DND-41 (cell line): Measurements from ENCODE around the gene SOX6.

Experiments
- ATAC-seq: fragments of 200-7000 bp; cut with Tn5 transposase; 3 replicates; pipeline ENCODE4 v1.9.1; 2021; ENCODE audit warnings: low read depth; ENCODE audit not compliant: insufficient read depth
- DNase-seq: peaks from one replicate; pipeline ENCODE4 v3.0.0-alpha.2; 2020
- H2AFZ ChIP-seq: 2 replicates; pipeline ENCODE4 v1.6.0; 2012; ENCODE audit warnings: low read depth, low read length
- H3K27ac ChIP-seq: 2 replicates; pipeline ENCODE4 v1.5.1; 2012; ENCODE audit warnings: low read length, inconsistent platforms
- H3K27me3 ChIP-seq: fragments of 200-600 bp; sonication (generic); 2 replicates; pipeline ENCODE4 v1.6.0; 2012; ENCODE audit warnings: low read length, mild to moderate bottlenecking, inconsistent platforms; ENCODE audit not compliant: insufficient read depth, poor library complexity
- H3K36me3 ChIP-seq: 2 replicates; pipeline ENCODE4 v1.5.1; 2012; ENCODE audit warnings: low read length, inconsistent platforms; ENCODE audit not compliant: insufficient read depth
- H3K4me1 ChIP-seq: 2 replicates; pipeline ENCODE4 v1.5.1; 2012; ENCODE audit warnings: mild to moderate bottlenecking, low read length; ENCODE audit not compliant: insufficient read depth
- H3K4me2 ChIP-seq: 2 replicates; pipeline ENCODE4 v1.6.0; 2012; ENCODE audit warnings: mild to moderate bottlenecking, moderate library complexity, low read length, inconsistent platforms; ENCODE audit not compliant: insufficient read depth
- H3K4me3 ChIP-seq, 2 experiments: fragments of 200-600 bp in 1 of 2; shearing (Covaris generic) in 1 of 2; 2 replicates each; pipeline ENCODE4 v1.5.1; 2012 to 2016; ENCODE audit warnings: inconsistent platforms in 2 of 2, low read length in 2 of 2, mild to moderate bottlenecking in 2 of 2, low read depth in 1 of 2, moderate library complexity in 1 of 2
- H3K79me2 ChIP-seq: 2 replicates; pipeline ENCODE4 v1.6.0; 2012; ENCODE audit warnings: low read length, inconsistent platforms; ENCODE audit not compliant: insufficient read depth
- H3K9ac ChIP-seq: 2 replicates; pipeline ENCODE4 v1.6.0; 2012; ENCODE audit warnings: low read depth, mild to moderate bottlenecking, inconsistent platforms, low read length, moderate library complexity
- H3K9me3 ChIP-seq: 2 replicates; pipeline ENCODE4 v1.5.1; 2012; ENCODE audit warnings: low read length, moderate library complexity, mild to moderate bottlenecking, inconsistent platforms; ENCODE audit not compliant: insufficient read depth, severe bottlenecking
- H4K20me1 ChIP-seq: 2 replicates; pipeline ENCODE4 v1.6.0; 2012; ENCODE audit warnings: low read length; ENCODE audit not compliant: insufficient read depth
- EZH2 ChIP-seq: IDR thresholded peaks from 3 replicates; pipeline ENCODE4 v1.6.1; 2012; ENCODE audit warnings: borderline replicate concordance, low read depth, mild to moderate bottlenecking, moderate library complexity, low read length, inconsistent platforms; ENCODE audit not compliant: severe bottlenecking
- TF ChIP-seq, protein P1 (sequence below): IDR thresholded peaks from 2 replicates; pipeline ENCODE4 v1.5.1; 2012; ENCODE audit warnings: borderline replicate concordance, low read length, moderate library complexity, mild to moderate bottlenecking; ENCODE audit not compliant: poor library complexity, severe bottlenecking; ENCODE audit errors: extremely low read depth

The SOX6 gene

DNA sequence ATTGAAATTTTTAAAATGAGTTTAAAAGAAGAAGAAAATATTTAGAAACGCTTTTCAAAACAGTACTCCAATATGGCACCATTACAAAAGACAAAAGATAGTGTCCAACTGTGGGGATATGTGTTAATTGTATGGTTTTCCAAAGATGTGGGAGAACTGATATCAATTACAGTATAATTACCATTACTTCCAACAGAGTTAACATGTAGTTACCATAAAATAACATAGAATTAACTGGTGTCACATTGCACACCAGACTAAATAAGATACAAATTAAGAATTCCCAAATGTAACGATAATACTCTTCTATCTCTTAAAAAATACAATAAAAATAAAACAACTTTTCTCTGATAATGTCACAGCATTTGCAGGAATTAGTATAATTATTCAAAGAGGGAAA, 329.5 kb downstream of the SOX6 start:
- TF ChIP-seq EZH2 = no peak
- TF ChIP-seq, protein P1, sequence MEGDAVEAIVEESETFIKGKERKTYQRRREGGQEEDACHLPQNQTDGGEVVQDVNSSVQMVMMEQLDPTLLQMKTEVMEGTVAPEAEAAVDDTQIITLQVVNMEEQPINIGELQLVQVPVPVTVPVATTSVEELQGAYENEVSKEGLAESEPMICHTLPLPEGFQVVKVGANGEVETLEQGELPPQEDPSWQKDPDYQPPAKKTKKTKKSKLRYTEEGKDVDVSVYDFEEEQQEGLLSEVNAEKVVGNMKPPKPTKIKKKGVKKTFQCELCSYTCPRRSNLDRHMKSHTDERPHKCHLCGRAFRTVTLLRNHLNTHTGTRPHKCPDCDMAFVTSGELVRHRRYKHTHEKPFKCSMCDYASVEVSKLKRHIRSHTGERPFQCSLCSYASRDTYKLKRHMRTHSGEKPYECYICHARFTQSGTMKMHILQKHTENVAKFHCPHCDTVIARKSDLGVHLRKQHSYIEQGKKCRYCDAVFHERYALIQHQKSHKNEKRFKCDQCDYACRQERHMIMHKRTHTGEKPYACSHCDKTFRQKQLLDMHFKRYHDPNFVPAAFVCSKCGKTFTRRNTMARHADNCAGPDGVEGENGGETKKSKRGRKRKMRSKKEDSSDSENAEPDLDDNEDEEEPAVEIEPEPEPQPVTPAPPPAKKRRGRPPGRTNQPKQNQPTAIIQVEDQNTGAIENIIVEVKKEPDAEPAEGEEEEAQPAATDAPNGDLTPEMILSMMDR = no peak
- Histone ChIP-seq H3K9ac (no peak overlapping the region), H3K79me2 (no peaks in the 10 kb centered on the region), H4K20me1 (no peaks in the 10 kb centered on the region), H3K9me3 (no peaks in the 10 kb centered on the region), H2AFZ (no peak overlapping the region), H3K36me3 (no peaks in the 10 kb centered on the region), H3K4me2 (no peak overlapping the region), H3K4me3 (no peak overlapping the region), H3K27ac (no peak overlapping the region), H3K4me1 (no peaks in the 10 kb centered on the region), H3K27me3 (peaks cover 11% of the 10 kb centered on the region)
- ATAC-seq (no peak), DNase-seq (no peak)

DNA sequence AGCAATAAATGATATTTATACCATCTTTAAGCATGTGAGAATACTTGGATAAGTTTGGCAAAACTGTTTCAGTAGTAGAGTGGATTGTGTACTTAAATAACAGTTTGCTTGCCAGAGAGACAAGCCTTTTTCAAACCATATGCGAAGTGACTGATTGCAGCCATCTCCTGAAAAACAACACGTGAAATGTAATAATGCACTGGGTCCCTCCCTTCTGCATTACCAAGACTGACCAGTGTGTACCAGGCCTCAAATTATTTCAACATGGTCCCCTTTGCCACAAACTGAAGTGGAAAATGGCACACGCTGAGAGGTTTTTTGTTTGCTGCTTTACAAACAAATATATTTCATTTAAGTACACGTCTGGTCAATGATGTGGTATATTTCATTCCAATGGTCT, 337.4 kb downstream of the SOX6 start:
- TF ChIP-seq, protein P1 = no peak
- TF ChIP-seq EZH2 = no peak
- H3K27ac ChIP-seq = no peak overlapping the region
- no peak overlapping the region for H3K4me2 ChIP-seq

DNA sequence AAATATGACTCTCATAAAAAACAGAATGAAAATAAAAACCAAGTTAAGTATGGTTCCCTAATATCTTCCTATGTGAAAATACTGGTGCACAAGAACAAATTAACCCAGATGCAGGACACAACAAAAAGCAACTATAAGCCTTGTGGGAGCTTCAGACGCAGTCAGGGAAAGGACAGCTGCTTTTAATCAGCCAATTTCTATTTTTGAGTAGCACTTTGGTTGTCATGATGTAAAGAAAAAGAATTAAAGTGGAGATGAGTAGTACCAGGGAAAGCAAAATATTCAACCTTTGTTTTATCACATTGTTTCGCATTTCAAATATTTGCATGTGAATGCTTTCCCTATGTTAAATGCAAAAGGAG, 339.9 kb downstream of the SOX6 start:
- Histone ChIP-seq H3K27me3 (peaks cover 11% of the 10 kb centered on the region), H2AFZ (no peak overlapping the region), H3K36me3 (no peaks in the 10 kb centered on the region), H3K4me2 (no peak overlapping the region), H3K9ac (no peak overlapping the region), H3K9me3 (no peaks in the 10 kb centered on the region), H3K79me2 (no peaks in the 10 kb centered on the region), H3K4me1 (no peaks in the 10 kb centered on the region), H4K20me1 (no peaks in the 10 kb centered on the region), H3K4me3 (no peak overlapping the region), H3K27ac (no peak overlapping the region)
- ATAC-seq (no peak), DNase-seq (no peak)
- TF ChIP-seq, protein P1 = no peak
- TF ChIP-seq EZH2 = no peak

More for the DNA sequence above, 337.4 kb downstream of the SOX6 start:
- Histone ChIP-seq H3K27me3 (peaks cover 3% of the 10 kb centered on the region), H3K4me3 (no peak overlapping the region), H4K20me1 (no peaks in the 10 kb centered on the region), H3K36me3 (no peaks in the 10 kb centered on the region), H3K9me3 (no peaks in the 10 kb centered on the region), H2AFZ (no peak overlapping the region), H3K4me1 (no peaks in the 10 kb centered on the region), H3K9ac (no peak overlapping the region), H3K79me2 (no peaks in the 10 kb centered on the region)
- ATAC-seq = no peak
- DNase-seq = no peak

DNA sequence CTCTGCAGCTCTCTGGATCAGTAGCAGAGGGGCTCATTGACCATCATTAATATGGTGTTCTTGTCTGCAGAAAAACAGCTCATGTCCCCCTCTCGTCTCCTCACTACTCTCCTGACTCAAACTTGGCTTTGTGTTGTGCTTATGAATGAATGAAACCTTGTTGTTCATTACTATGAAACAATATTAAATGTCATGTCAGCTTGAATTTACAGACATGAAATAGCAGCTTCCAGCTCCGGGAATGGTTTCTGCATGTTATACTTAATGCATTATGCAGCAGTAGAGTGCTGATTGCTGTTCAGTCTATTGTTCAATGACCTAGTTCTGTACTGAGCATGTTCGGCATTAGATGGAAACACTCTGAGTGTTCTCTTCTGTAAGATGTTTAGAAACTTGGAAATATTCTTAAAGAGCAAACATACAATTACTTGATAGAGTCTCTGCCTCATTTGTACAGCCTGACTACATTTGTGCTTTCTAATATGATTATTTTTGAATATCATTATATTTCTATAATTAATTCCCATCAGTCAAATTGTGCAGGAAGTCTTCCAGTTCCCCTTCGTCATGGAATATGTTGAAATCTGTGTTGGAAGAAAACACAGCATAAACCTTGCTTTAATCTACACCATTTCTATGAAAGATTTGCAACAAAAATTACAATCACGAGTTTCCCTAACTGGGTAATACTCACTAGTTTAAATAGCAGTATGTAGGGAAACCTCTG, 340.4 kb downstream of the SOX6 start:
- Histone ChIP-seq H3K9ac (no peak overlapping the region), H3K4me3 (no peak overlapping the region), H4K20me1 (no peaks in the 10 kb centered on the region), H3K9me3 (no peaks in the 10 kb centered on the region), H3K36me3 (no peaks in the 10 kb centered on the region), H2AFZ (no peak overlapping the region), H3K27me3 (peaks cover 11% of the 10 kb centered on the region), H3K4me1 (no peaks in the 10 kb centered on the region), H3K27ac (no peak overlapping the region), H3K79me2 (no peaks in the 10 kb centered on the region), H3K4me2 (no peak overlapping the region)
- DNase-seq (no peak), ATAC-seq (no peak)
- no peak for TF ChIP-seq EZH2
- TF ChIP-seq, protein P1 = no peak
